Measurements from ENCODE around the gene ACTN4. TPM values are rescaled to one million over a fixed set of nuclear protein-coding genes. Genes with fewer than 3 reads are reported as not detected.

ACTN4 gene
- total and polyA plus RNA-seq, 2 donors (not counting 1 experiment from before 2014, with no cell fraction given), result 108 to 164 TPM

- H3K79me2 ChIP-seq (ENCODE audit: control insufficient read depth, insufficient read depth, low read length), result peaks cover 13% of the 10 kb centered on the region
- H3K27ac ChIP-seq (ENCODE audit: low read length in 2 of 2), result no peak overlapping the region
- H2AFZ ChIP-seq (ENCODE audit: insufficient read depth, low read depth, low read length, poor library complexity, severe bottlenecking), result no peak overlapping the region
- ChIA-PET POLR2A (no interaction called here), CTCF (interaction anchor here (0.9 kb wide), 1 partner anchor 226 kb away, joined by 3 read pairs; the partner anchor contains the start of genes MRPS12 and SARS2)
- no peaks in the 10 kb centered on the region for H3K4me1 ChIP-seq (ENCODE audit: control insufficient read depth in 2 of 2, insufficient read depth in 2 of 2, low read length in 2 of 2)
- ATAC-seq (ENCODE audit: low read depth) (no peak), DNase-seq (no peak)
- Mint-ChIP-seq H3K27ac (no peak overlapping the region), H3K9me3 (ENCODE audit: insufficient read depth) (no peaks in the 10 kb centered on the region), H3K4me1 (no peaks in the 10 kb centered on the region), H3K27me3 (no peaks in the 10 kb centered on the region), H3K4me3 (no peak overlapping the region)
- TF ChIP-seq, protein P1, sequence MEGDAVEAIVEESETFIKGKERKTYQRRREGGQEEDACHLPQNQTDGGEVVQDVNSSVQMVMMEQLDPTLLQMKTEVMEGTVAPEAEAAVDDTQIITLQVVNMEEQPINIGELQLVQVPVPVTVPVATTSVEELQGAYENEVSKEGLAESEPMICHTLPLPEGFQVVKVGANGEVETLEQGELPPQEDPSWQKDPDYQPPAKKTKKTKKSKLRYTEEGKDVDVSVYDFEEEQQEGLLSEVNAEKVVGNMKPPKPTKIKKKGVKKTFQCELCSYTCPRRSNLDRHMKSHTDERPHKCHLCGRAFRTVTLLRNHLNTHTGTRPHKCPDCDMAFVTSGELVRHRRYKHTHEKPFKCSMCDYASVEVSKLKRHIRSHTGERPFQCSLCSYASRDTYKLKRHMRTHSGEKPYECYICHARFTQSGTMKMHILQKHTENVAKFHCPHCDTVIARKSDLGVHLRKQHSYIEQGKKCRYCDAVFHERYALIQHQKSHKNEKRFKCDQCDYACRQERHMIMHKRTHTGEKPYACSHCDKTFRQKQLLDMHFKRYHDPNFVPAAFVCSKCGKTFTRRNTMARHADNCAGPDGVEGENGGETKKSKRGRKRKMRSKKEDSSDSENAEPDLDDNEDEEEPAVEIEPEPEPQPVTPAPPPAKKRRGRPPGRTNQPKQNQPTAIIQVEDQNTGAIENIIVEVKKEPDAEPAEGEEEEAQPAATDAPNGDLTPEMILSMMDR (IDR thresholded peaks at IDR 0.05), result no peak
- TF ChIP-seq EZH2 (IDR thresholded peaks at IDR 0.05; ENCODE audit: borderline replicate concordance, insufficient read depth, low read depth, low read length, poor library complexity, severe bottlenecking), result no peak
- H3K4me3 ChIP-seq (ENCODE audit: control extremely low read depth in 1 of 5, extremely low read depth in 1 of 5, insufficient read depth in 1 of 5, low read depth in 2 of 5, low read length in 4 of 5), result no peak overlapping the region
- no peaks in the 10 kb centered on the region for H3K9me3 ChIP-seq (ENCODE audit: control extremely low read depth in 1 of 3, control insufficient read depth in 2 of 3, insufficient read depth in 1 of 3, low read length in 2 of 3)
- peaks cover 22% of the 10 kb centered on the region for H4K20me1 ChIP-seq (ENCODE audit: control insufficient read depth, insufficient read depth, low read length, poor library complexity, severe bottlenecking)
- peaks cover 0 to 80% of the 10 kb centered on the region in 2 experiments for H3K36me3 ChIP-seq (replicated peaks in 1 of 2; ENCODE audit: control extremely low read depth in 1 of 2, control insufficient read depth in 1 of 2, extremely low read depth in 1 of 2, insufficient read depth in 2 of 2, low read length in 1 of 2)
- 96% methylated on average over 13 of the region's 13 CpGs for WGBS (ENCODE audit: insufficient coverage)
- intact Hi-C loops (cut with micrococcal nuclease), result no loop called here
- H3K4me2 ChIP-seq (replicated peaks; ENCODE audit: low read depth, low read length, poor library complexity, severe bottlenecking), result no peak overlapping the region
- H3K9ac ChIP-seq (ENCODE audit: low read length), result no peak overlapping the region
- no peaks in the 10 kb centered on the region for H3K27me3 ChIP-seq (replicated peaks in 1 of 4; ENCODE audit: control extremely low read depth in 1 of 4, control insufficient read depth in 3 of 4, insufficient read depth in 4 of 4, low read length in 3 of 4)
Measured at GRCh38 chr19:38704488-38705026, 57.1 kb downstream of the ACTN4 start.

DNA sequence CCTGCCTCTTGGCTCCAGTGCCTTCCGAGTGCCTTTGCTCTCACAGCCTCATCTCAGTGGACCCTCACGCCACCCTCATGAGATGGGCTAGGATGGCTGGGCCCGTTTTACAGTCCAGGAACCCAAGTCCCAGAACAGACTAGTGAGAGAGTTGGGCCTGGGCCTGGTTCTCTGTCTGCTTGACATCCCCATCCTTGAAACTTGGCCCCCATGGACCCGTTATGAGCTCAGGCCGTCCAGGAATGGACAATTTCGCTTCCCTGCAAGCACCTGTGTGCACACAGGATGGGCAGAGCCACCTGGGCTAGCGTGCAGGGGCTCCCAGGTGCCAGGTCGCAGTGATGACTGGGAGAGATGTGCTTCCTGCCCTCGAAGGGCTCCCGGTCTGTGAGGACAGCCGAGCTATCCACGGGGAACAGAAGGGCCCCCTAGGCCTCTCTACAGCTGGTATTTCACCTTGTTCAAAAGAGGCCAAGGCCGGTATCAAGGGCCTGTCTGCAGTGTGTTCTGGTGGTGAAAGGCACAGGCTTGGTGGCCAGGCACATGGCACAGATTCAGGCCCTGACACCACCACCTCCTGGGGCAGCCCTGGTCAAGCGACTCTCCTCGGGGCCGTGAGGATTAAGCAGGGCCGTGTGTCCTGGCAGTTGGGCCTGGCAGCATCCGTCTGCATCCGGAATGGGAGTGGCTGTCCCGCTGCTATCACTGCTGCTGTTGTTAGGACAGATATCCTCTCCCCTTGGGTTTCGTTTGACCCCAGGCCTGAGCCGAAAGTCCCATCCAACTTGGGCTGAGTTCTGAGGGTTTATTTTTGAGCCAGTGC is 58.0 kb downstream of the ACTN4 start:
- no peak overlapping the region for H3K4me3 Mint-ChIP-seq
- DNase-seq, result no peak
- Histone ChIP-seq H3K27me3 (replicated peaks in 1 of 4; ENCODE audit: control extremely low read depth in 1 of 4, control insufficient read depth in 3 of 4, insufficient read depth in 4 of 4, low read length in 3 of 4) (no peaks in the 10 kb centered on the region), H3K4me3 (ENCODE audit: control extremely low read depth in 1 of 5, extremely low read depth in 1 of 5, insufficient read depth in 1 of 5, low read depth in 2 of 5, low read length in 4 of 5) (no peak overlapping the region), H3K4me1 (ENCODE audit: control insufficient read depth in 2 of 2, insufficient read depth in 2 of 2, low read length in 2 of 2) (no peaks in the 10 kb centered on the region), H4K20me1 (ENCODE audit: control insufficient read depth, insufficient read depth, low read length, poor library complexity, severe bottlenecking) (peaks cover 13% of the 10 kb centered on the region), H3K36me3 (replicated peaks in 1 of 2; ENCODE audit: control extremely low read depth in 1 of 2, control insufficient read depth in 1 of 2, extremely low read depth in 1 of 2, insufficient read depth in 2 of 2, low read length in 1 of 2) (peaks cover 0 to 88% of the 10 kb centered on the region in 2 experiments), H3K27ac (ENCODE audit: low read length in 2 of 2) (no peak overlapping the region), H3K79me2 (ENCODE audit: control insufficient read depth, insufficient read depth, low read length) (peaks cover 5% of the 10 kb centered on the region), H3K4me2 (replicated peaks; ENCODE audit: low read depth, low read length, poor library complexity, severe bottlenecking) (no peak overlapping the region), H3K9ac (ENCODE audit: low read length) (no peak overlapping the region), H3K9me3 (ENCODE audit: control extremely low read depth in 1 of 3, control insufficient read depth in 2 of 3, insufficient read depth in 1 of 3, low read length in 2 of 3) (no peaks in the 10 kb centered on the region), H2AFZ (ENCODE audit: insufficient read depth, low read depth, low read length, poor library complexity, severe bottlenecking) (no peak overlapping the region)
- no peaks in the 10 kb centered on the region for H3K27me3 Mint-ChIP-seq
- no peaks in the 10 kb centered on the region for H3K4me1 Mint-ChIP-seq
- WGBS (ENCODE audit: insufficient coverage), result 97% methylated on average over 18 of the region's 22 CpGs
- intact Hi-C loops (cut with micrococcal nuclease), result no loop called here
- H3K9me3 Mint-ChIP-seq (ENCODE audit: insufficient read depth), result no peaks in the 10 kb centered on the region
- TF ChIP-seq, protein P1 (IDR thresholded peaks at IDR 0.05), result no peak
- TF ChIP-seq EZH2 (IDR thresholded peaks at IDR 0.05; ENCODE audit: borderline replicate concordance, insufficient read depth, low read depth, low read length, poor library complexity, severe bottlenecking), result no peak
- no peak for ATAC-seq (ENCODE audit: low read depth)
- CTCF ChIA-PET, result no interaction called here
- no peak overlapping the region for H3K27ac Mint-ChIP-seq
- POLR2A ChIA-PET, result no interaction called here

Data from B cell (primary cell).